AML-193 (cell line): ENCODE data around the gene FBLN1.

Experiments
- DNase-seq, 2 experiments: peaks; one replicate each; lab custom pipeline; 2025; lab: John Stamatoyannopoulos, UW

The FBLN1 gene

GRCh38 chr22:45504373-45505341 lies 2.0 kb downstream of the FBLN1 start:
- no peak for DNase-seq

- no peak for DNase-seq
Measured at GRCh38 chr22:45505991-45506747, 3.5 kb downstream of the FBLN1 start.

DNA sequence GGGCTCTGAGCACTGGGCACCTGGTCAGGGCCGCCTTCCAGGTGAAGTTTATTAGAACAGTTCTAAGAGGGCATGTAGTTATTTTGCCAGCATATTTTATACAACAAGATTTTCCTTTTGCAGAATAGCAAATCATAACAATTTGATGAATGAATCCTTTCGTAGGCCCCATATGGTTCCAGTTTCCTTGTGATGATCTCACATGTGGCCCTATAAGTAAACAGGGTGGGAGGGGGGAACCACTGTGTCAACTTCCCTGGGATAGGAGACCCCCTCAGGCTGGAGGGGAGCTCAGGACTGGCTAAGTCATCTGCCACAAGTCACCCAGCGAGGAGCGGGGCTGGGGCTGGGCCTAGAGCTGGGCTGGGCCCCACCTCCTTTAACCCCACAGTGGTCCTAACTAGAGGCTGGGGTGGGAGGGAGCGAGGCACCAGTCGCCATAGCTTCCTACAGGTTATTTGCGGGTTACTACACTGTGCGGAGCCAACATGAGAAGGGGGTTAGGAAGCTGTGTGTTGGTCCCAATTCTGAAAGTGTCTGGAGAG lies 4.2 kb downstream of the FBLN1 start:
- no peak for DNase-seq

- DNase-seq: no peak
Measured at GRCh38 chr22:45507798-45508197, 5.1 kb downstream of the FBLN1 start.

DNA sequence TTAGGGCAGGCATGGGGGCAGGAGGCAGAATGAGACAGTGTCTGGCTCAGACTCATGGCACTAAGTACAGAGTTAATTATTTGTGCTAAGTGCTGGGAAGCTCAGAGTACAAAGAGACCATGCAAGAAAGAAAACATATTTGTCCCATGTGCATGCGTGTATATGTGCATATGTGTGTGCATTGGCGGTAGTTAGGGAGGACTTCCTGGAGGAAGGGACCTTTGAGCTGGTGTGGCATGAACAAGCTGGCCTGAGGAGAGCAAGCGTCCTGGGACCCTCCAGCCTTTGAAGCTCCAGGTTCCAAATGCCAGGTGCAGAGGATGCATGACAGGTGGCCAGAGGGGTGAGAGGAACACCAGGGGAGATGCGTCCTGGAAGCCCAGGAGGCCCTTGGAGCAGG lies 6.1 kb downstream of the FBLN1 start:
- no peak for DNase-seq

DNA sequence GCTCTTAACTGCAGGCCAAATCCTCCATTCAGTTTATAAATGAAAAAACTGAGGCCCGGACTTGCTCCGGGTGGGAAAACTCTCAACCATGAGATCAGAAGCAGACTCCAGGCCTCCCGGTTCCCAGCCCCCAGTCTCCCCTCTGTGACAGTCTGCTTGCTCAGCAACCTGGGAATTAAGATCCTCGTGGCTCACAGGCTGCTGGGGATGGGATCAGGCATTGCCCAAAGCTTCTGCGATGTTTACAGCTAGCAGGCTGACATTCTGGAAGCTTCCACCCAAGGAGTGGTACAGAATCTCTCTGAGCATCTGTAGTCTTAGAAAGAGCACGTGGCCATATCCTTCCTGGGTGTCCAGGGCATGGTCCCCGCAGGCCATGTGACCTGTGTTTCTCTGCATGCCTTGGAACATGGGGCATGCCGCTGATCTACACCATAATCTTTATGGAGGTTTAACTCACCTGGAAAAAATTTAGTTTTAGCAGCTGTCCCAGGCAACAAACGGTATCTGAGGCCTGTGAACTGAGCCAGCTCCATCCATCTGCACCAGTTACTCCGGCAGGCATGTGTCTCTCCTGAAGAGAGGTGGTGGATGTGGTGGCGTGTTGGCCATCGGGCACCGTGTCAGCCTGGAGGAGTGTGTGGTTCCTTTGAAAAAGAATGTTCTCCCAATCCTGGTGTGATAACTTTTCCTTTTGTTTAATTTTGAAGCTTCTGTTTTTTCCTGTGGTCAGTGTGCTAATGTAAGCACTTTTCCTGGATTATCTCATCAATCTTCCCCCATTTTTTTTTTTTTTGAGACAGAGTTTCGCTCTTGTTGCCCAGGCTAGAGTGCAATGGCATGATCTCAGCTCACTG lies 7.9 kb downstream of the FBLN1 start:
- DNase-seq: no peak

DNA sequence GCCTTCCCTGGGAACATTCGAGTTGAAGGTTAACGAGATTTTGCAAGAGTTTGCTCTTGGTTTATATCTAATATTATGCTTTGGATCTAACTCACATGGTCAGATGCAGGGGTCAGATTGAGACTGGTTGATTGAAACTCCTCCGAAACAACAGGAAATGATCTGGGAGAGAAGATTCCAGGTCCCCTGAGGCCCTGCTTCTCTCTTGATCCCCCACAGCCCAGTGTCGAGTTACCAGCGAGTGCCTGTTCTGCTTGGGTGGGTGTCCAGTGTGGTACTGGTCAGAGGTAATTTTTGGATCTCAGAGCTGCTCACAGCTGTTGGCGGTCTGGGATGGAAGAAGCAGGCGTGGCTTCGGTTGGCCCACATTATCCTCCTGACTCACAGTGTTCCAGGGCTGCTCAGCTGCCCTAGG lies 9.2 kb downstream of the FBLN1 start:
- DNase-seq: no peak

DNA sequence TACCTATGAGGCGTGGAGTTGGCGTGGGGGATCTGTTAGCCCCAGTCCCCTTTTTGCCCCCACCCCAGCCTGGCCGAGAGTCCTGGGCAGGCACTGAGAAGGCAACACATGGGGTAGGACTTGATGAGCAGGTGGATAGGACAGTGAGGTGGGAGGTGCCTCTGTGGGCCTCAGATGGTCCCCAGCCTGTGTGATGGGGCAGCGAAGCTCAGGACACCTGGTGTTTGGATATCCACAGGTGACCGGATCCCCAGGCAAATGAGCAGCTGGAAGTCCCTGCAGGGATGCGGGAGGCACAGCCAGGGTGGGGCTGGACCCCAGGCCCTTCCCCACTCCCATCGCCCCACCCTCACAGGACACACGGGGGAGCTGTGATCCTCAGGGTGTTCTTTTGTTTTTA lies 9.7 kb downstream of the FBLN1 start:
- no peak for DNase-seq

DNA sequence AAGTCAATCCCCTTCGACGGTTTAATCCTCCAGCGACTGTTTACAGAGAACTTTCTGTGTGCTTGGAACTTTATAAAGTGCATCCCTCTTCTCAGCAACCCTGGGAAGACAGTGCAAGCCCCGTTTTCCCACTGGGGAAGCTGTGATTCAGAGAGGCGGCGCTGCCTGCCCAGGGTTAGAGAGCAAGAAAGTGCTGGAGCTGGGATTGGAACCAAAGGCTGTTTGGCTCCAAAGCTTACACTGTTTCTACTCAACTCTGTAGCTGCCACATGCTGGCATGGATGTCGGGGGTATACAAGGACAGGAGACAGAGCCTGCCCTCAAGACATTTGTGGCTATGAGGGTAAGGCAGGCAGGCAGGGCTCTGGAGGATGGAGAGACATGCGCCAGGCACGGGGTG lies 13.0 kb downstream of the FBLN1 start:
- no peak for DNase-seq

GRCh38 chr22:45516163-45516562 lies 13.5 kb downstream of the FBLN1 start:
- no peak for DNase-seq

- DNase-seq: no peak
Measured at GRCh38 chr22:45516923-45517675, 14.4 kb downstream of the FBLN1 start.

DNA sequence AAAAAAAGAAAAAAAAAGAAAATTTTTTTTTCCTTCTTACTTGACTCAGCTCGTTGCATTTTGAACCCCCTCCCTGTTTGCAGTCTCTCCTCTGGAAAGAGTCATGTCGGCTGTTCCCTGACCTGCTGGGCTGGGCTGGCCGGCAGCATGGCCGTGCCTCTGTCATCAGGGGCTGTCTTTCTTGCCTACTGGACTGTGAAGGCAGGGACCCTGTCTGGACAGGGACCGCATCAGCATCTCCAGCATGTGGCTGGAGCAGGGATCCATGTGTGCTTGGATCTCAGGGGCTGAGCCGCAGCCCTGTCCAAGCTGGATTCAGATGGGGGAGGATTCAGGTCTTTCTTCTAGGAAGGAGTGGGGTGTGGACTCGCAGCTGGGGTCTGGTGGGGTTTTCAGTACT lies 15.5 kb downstream of the FBLN1 start:
- DNase-seq: no peak

GRCh38 chr22:45518580-45518991 lies 15.9 kb downstream of the FBLN1 start:
- no peak for DNase-seq

- no peak for DNase-seq
Measured at GRCh38 chr22:45521178-45521577, 18.5 kb downstream of the FBLN1 start.

DNA sequence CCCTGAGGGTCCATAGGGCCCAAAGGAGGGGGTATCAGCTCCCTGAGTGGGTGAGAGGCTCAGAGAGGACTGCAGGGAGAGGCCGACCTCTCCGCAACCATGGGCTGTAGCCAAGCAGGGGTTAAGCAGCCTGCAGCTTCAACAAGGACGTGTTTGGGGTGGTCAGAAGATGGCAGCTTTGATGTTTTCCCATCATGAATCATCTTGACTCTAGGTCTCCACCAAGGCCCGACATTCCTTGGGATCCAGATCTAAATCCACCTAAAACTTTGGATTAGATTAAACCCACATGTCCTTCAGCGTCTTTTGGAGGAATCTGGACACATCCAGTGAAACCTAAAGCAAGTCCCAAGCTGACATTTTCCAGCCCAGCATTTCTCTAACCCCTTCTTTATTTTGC lies 19.8 kb downstream of the FBLN1 start:
- DNase-seq: no peak

DNA sequence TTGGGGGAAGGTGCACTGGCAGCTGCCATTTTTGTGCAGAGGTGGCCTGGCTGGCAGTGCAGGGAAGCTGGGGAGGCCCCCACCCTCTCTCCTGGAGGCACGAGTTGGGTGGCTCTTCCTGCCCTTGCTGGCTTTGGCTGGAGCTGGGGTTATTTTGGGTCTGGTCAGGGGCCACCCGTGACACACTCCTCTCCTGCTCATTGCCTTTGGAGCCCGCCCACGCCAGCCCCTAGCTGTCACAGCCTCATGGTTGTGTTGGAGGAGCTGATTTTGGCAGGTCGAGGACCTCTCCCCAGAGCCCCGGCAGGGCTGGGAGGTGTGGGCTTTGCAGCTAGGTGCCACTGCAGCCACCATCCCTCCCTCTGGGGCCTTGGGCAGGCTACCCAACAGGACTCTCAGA lies 21.5 kb downstream of the FBLN1 start:
- DNase-seq: no peak

DNA sequence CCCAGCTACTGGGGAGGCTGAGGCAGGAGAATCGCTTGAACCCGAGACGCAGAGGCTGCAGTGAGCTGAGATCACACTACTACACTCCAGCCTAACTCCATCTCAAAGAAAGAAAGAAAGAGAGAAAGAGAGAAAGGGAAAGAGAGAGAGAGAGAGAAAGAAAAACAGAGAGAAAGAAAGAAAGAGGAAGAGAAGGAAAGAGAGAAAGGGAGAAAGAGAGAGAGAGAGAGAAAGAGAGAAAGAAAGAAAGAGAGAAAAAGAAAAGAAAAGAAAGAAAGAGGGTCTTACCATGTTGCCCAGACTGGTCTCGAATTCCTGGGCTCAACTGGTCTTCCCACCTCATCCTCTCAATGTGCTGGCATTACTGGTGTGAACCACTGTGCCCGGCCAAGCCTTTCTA lies 22.3 kb downstream of the FBLN1 start:
- no peak for DNase-seq

DNA sequence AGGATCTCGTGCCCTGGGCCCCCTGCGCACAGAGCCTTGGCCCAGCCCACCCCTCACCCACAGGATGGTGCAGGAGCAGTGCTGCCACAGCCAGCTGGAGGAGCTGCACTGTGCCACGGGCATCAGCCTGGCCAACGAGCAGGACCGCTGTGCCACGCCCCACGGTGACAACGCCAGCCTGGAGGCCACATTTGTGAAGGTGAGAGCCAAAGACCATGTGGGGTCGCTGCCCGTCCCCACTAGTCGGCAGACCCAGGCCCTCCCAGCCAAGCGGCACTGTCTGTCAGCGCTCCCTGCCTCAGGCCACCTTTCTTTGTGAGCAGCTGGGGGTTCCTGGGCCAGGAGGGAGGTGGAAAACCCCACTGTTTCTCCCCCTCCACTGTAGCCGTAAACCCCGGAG lies 22.8 kb downstream of the FBLN1 start:
- no peak for DNase-seq

- no peak for DNase-seq
Measured at GRCh38 chr22:45526281-45526680, 23.6 kb downstream of the FBLN1 start.

GRCh38 chr22:45526768-45527360 lies 24.2 kb downstream of the FBLN1 start:
- DNase-seq: no peak

GRCh38 chr22:45527456-45527855 lies 24.8 kb downstream of the FBLN1 start:
- DNase-seq: no peak
